Naive thymus-derived CD4-positive, alpha-beta T cell (primary cell): ENCODE results near the gene EID2B. TPM values are rescaled to one million over a fixed set of nuclear protein-coding genes. Genes with fewer than 3 reads are reported as not detected.

Source experiments
- ATAC-seq: fragments of 150-1000 bp; cut with Tn5 transposase; 2 replicates; pipeline ENCODE4 v1.10.0; 2021; ENCODE audit warnings: mild to moderate bottlenecking, moderate library complexity
- CTCF ChIA-PET: fragments of 350-600 bp; sonication (Branson Sonifier 250); formaldehyde crosslinking; loops from one replicate; lab custom pipeline; 2021; ENCODE audit warnings: antibody characterized with exemption; lab: Charles Lee
- POLR2A ChIA-PET: fragments of 350-600 bp; sonication (Branson Sonifier 250); formaldehyde crosslinking; loops from one replicate; lab custom pipeline; 2021; ENCODE audit warnings: antibody characterized with exemption, inconsistent platforms; lab: Charles Lee
- DNase-seq, 9 donors: peaks; one replicate each; pipeline versions ENCODE4 v3.0.0 to v3.0.0-alpha.2; 2020 to 2022; ENCODE audit warnings: mixed read lengths in 1 of 9
- H3K27ac ChIP-seq: one replicate; pipeline ENCODE4 v1.7.0; 2013; ENCODE audit warnings: mild to moderate bottlenecking, low read depth, low read length, moderate library complexity
- H3K27me3 ChIP-seq, 2 donors: one replicate each; pipeline ENCODE4 v1.7.0; 2013; ENCODE audit warnings: low read length in 2 of 2, mild to moderate bottlenecking in 2 of 2, moderate library complexity in 2 of 2; ENCODE audit not compliant: control insufficient read depth in 2 of 2, insufficient read depth in 2 of 2
- H3K36me3 ChIP-seq, 3 experiments: 1 replicate in 2 of 3; 2 replicates in 1 of 3; pipeline ENCODE4 v1.7.0; 2013; ENCODE audit warnings: low read length in 3 of 3, mild to moderate bottlenecking in 3 of 3, moderate library complexity in 1 of 3; ENCODE audit not compliant: insufficient read depth in 3 of 3, control insufficient read depth in 2 of 3
- H3K4me1 ChIP-seq, 2 donors: one replicate each; pipeline ENCODE4 v1.7.0; 2013; ENCODE audit warnings: low read length in 2 of 2, mild to moderate bottlenecking in 2 of 2, moderate library complexity in 1 of 2; ENCODE audit not compliant: control insufficient read depth in 2 of 2, insufficient read depth in 2 of 2
- H3K4me3 ChIP-seq: 2 replicates; pipeline ENCODE4 v1.7.0; 2013; ENCODE audit warnings: mild to moderate bottlenecking, low read length
- H3K9me3 ChIP-seq, 3 experiments: 1 replicate in 2 of 3; 2 replicates in 1 of 3; pipeline ENCODE4 v1.7.0; 2013; ENCODE audit warnings: low read length in 3 of 3; ENCODE audit not compliant: control insufficient read depth in 2 of 3
- H3K27ac Mint-ChIP-seq, 9 donors: one replicate each; pipeline ENCODE4 v1.8.0; 2020 to 2022; ENCODE audit warnings: mixed read lengths in 9 of 9, mild to moderate bottlenecking in 8 of 9, moderate library complexity in 5 of 9, inconsistent platforms in 2 of 9
- H3K27me3 Mint-ChIP-seq, 5 donors: one replicate each; pipeline ENCODE4 v1.8.0; 2021 to 2022; ENCODE audit warnings: mixed read lengths in 5 of 5, mild to moderate bottlenecking in 1 of 5
- H3K36me3 Mint-ChIP-seq, 5 donors: one replicate each; pipeline ENCODE4 v1.8.0; 2020 to 2022; ENCODE audit warnings: mixed read lengths in 5 of 5, mild to moderate bottlenecking in 3 of 5, inconsistent platforms in 1 of 5
- H3K4me1 Mint-ChIP-seq, 7 donors: one replicate each; pipeline ENCODE4 v1.8.0; 2020 to 2022; ENCODE audit warnings: mixed read lengths in 7 of 7, mild to moderate bottlenecking in 3 of 7, inconsistent platforms in 1 of 7
- H3K4me3 Mint-ChIP-seq, 10 donors: one replicate each; pipeline ENCODE4 v1.8.0; 2020 to 2022; ENCODE audit warnings: mild to moderate bottlenecking in 10 of 10, mixed read lengths in 10 of 10, moderate library complexity in 6 of 10, inconsistent platforms in 2 of 10
- H3K9me3 Mint-ChIP-seq, 11 donors: one replicate each; pipeline ENCODE4 v1.8.0; 2020 to 2022; ENCODE audit warnings: mixed read lengths in 11 of 11, mild to moderate bottlenecking in 4 of 11, inconsistent platforms in 1 of 11, moderate library complexity in 1 of 11
- intact Hi-C, 2 donors: fragments of 100-400 bp; cut with micrococcal nuclease; formaldehyde crosslinking; loops; one replicate each; pipeline ENCODE4 v1.15.1; 2023
- polyA plus RNA-seq, 2 donors: library from polyadenylated mRNA; unstranded; fragments of 300-500 nt; fragmentation: Illumina TruSeq; gene quantifications; one replicate each; pipeline ENCODE4 v1.2.3, GENCODE V29; 2021
- total RNA-seq, 6 experiments: library from RNA in 5 of 6; stranded (reverse) in 5 of 6; gene quantifications; 1 replicate in 5 of 6; 2 replicates in 1 of 6; pipeline ENCODE4 v1.2.3 and lab custom pipeline; 2021 to 2026

Gene EID2B
- total and polyA plus RNA-seq, 7 experiments from 2014 or later = 4.4 to 8.5 (median 6.3) TPM

DNA sequence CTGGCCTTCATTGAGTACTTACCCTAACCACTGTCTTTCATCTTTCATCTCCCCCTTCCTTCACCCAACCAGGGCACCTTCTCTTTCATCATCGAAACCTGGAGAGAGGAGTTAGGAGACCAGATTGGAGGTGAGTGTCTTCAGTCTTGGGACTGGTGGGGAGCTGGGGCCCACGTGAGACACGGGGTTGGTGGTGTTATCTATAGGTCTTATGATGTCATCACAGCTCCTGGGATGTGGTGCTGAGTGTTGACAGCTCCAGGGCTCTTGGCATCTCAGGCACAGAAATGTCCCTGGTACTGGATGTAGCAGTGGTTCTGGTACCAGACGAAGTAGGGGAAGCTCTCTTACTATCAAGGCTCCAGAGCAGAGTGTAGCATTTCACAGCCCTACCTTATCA lies 32.1 kb downstream of the EID2B start:
- H3K36me3 Mint-ChIP-seq = peaks cover 0 to 5% (median 0%) of the 10 kb centered on the region in 5 donors
- H3K4me3 Mint-ChIP-seq = peak overlapping the region in 3 of 10 donors; percentile 12 to 53 (median 29)
- Histone ChIP-seq H3K27ac (no peak overlapping the region), H3K4me1 (peaks cover 6 to 20% of the 10 kb centered on the region in 2 donors), H3K36me3 (no peaks in the 10 kb centered on the region), H3K27me3 (peaks cover 12% of the 10 kb centered on the region in 2 donors), H3K4me3 (no peak overlapping the region), H3K9me3 (no peaks in the 10 kb centered on the region)
- CTCF ChIA-PET = interaction anchor here (0.6 to 0.7 kb wide), 2 partner anchors 187 to 470 kb away, joined by 3 read pairs; no protein-coding TSS in a partner anchor
- intact Hi-C loops = no loop called here
- ATAC-seq (no peak), DNase-seq (no peak)
- peaks cover 0 to 5% (median 0%) of the 10 kb centered on the region in 11 donors for H3K9me3 Mint-ChIP-seq
- no peak overlapping the region for H3K27ac Mint-ChIP-seq
- POLR2A ChIA-PET = interaction anchor here (0.7 kb wide), 1 partner anchor 65 kb away, joined by 5 read pairs; the partner anchor contains the start of gene RPS16
- H3K27me3 Mint-ChIP-seq = peaks cover 49 to 75% (median 57%) of the 10 kb centered on the region in 5 donors
- H3K4me1 Mint-ChIP-seq = peaks cover 15 to 29% (median 24%) of the 10 kb centered on the region in 7 donors

DNA sequence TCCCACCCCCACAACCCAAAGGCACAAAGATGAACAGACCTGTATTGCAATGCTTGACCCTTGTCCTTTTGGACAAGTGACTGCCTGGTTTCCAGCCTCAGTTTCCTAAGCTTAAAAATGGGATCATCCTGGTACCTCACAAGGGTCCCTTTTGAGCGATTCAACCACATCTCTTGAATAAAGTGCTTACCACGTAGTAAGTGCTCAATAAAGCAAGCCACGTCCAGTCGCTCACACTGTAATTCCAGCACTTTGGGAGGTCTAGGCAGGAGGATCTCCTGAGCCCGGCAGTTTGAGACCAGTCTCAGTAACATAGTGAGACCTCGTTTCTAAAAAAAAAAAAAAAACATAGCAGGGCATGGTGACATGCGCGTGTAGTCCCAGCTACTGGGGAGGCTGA lies 32.7 kb downstream of the EID2B start:
- Mint-ChIP-seq H3K27me3 (peaks cover 47 to 77% (median 51%) of the 10 kb centered on the region in 5 donors), H3K36me3 (peaks cover 0 to 5% (median 0%) of the 10 kb centered on the region in 5 donors), H3K4me1 (peaks cover 15 to 28% (median 24%) of the 10 kb centered on the region in 7 donors), H3K27ac (peak overlapping the region in 1 of 9 donors; percentile 26), H3K4me3 (peak overlapping the region; percentile 7 to 74 (median 64)), H3K9me3 (peaks cover 0 to 5% (median 0%) of the 10 kb centered on the region in 11 donors)
- ATAC-seq (no peak), DNase-seq (no peak)
- CTCF ChIA-PET = interaction anchor here (0.7 kb wide), 2 partner anchors 67 to 80 kb away, joined by 3 read pairs; no protein-coding TSS in a partner anchor
- no peak overlapping the region for H3K27ac ChIP-seq
- H3K9me3 ChIP-seq = no peaks in the 10 kb centered on the region
- no peaks in the 10 kb centered on the region for H3K36me3 ChIP-seq
- intact Hi-C loops = loop anchor here (2.0 kb wide), 2 partner anchors 19 to 41 kb away; partner anchors contain the start of genes EID2 (in 1 of the 2) and TIMM50 (in 1 of the 2)
- H3K27me3 ChIP-seq = peaks cover 12% of the 10 kb centered on the region in 2 donors
- H3K4me3 ChIP-seq = no peak overlapping the region
- H3K4me1 ChIP-seq = peaks cover 6 to 20% of the 10 kb centered on the region in 2 donors
- POLR2A ChIA-PET = interaction anchor here (0.7 kb wide), 1 partner anchor 66 kb away, joined by 3 read pairs; no protein-coding TSS in a partner anchor

DNA sequence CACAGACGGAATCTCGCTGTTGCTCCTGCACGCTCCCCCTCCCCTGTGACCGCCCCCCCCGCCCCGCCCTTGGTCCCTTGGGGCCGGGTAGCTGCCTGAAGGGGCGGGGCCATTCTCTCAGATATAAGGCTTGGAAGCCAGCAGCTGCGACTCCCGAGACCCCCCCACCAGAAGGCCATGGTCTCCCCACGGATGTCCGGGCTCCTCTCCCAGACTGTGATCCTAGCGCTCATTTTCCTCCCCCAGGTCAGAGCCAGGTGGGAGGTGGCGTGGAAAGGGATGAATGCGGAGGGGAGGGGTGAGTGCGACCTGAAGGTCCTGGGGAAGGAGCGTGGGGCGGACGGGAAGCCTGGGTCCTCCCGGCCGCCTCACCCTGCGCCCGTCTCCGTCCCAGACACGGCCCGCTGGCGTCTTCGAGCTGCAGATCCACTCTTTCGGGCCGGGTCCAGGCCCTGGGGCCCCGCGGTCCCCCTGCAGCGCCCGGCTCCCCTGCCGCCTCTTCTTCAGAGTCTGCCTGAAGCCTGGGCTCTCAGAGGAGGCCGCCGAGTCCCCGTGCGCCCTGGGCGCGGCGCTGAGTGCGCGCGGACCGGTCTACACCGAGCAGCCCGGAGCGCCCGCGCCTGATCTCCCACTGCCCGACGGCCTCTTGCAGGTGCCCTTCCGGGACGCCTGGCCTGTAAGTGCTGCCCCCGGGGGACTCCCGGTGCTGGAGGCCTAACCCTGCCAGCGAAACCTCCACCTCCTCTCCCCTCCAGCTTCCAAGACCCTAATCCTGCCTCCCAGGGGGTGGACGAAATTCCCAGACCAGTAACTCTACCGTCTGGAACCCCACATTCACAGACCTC lies 33.6 kb downstream of the EID2B start, which contains the start of gene DLL3:
DLL3 (plus strand) TSS at position 150 of the 845 bp plus-strand sequence; CDS start at position 178, 28 bp downstream.
- no peaks in the 10 kb centered on the region for H3K36me3 ChIP-seq
- peaks cover 6 to 20% of the 10 kb centered on the region in 2 donors for H3K4me1 ChIP-seq
- H3K27me3 ChIP-seq = peaks cover 12% of the 10 kb centered on the region in 2 donors
- ChIA-PET POLR2A (interaction anchor here (0.6 to 0.7 kb wide), 2 partner anchors 45 to 65 kb away, joined by 3 to 5 read pairs; no protein-coding TSS in a partner anchor), CTCF (interaction anchor here (0.7 to 2.4 kb wide), 4 partner anchors 68 to 175 kb away, joined by 3 to 14 read pairs (median 4); no protein-coding TSS in a partner anchor)
- Mint-ChIP-seq H3K27me3 (peaks cover 39 to 68% (median 42%) of the 10 kb centered on the region in 5 donors), H3K4me1 (peaks cover 15 to 28% (median 24%) of the 10 kb centered on the region in 7 donors), H3K9me3 (peaks cover 0 to 3% (median 0%) of the 10 kb centered on the region in 11 donors), H3K4me3 (peak within 1 kb of the TSS; percentile 54 to 79 (median 72)), H3K36me3 (peaks cover 0 to 5% (median 0%) of the 10 kb centered on the region in 5 donors), H3K27ac (peak within 1 kb of the TSS in 4 of 9 donors; percentile 1 to 67 (median 20))
- peak within 1 kb of the TSS; percentile 15 for H3K4me3 ChIP-seq
- intact Hi-C loops = loop anchor here (1.0 to 2.0 kb wide), 4 partner anchors 18 to 173 kb away; partner anchors contain the start of genes EID2 (in 1 of the 2) and TIMM50 (in 1 of the 2)
- ATAC-seq (no peak), DNase-seq (peak in 1 of 9 donors; percentile 24)
- H3K9me3 ChIP-seq = no peaks in the 10 kb centered on the region
- H3K27ac ChIP-seq = no peak within 1 kb of the TSS

DNA sequence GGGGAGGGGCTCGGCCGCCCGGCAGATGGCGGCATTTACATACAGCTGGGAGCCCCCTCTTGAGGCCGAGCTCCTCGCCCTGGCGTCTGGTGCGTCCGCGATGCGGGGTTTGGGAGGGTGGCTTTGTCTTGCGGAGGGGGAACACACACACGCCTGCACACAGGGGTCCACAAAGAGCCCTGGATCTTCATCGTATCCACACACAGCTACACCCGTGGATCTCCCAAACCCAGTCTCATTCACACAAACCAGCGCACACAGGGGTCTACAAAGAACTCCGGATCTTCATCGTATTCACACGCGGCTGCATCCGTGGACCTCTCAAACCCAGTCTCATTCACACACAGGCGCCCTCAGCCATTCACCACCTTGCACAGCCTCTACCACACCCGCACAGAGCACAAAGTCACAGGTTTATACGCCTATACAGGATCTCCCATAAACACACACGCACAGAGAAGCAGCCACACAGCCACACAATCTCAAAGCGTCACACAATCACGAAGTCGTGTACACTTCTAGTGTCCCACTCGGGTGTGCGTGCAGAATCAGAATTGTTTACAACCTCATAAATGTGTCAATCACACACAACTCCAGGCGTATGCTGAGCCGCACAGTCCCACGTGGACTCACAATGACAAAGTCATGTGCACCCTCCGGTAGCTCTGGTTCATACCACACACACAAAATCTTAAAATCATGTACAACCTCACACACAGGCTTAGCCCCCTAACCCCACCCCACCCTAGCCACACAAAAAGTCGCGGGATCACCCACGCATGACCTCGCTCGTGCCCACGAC lies 34.5 kb downstream of the EID2B start:
- Mint-ChIP-seq H3K4me1 (peaks cover 15 to 22% (median 17%) of the 10 kb centered on the region in 7 donors), H3K36me3 (peaks cover 0 to 5% (median 0%) of the 10 kb centered on the region in 5 donors), H3K27me3 (peaks cover 34 to 60% (median 39%) of the 10 kb centered on the region in 5 donors), H3K27ac (peak overlapping the region in 3 of 9 donors; percentile 1 to 67 (median 14)), H3K4me3 (peak overlapping the region; percentile 44 to 79 (median 72)), H3K9me3 (peaks cover 0 to 2% (median 0%) of the 10 kb centered on the region in 11 donors)
- peak in 2 of 9 donors; percentile 20 to 22 for DNase-seq
- intact Hi-C loops = loop anchor here (1.0 to 2.0 kb wide), 5 partner anchors 17 to 174 kb away; partner anchors contain the start of genes EID2 (in 1 of the 2), EID2B (in 1 of the 2) and TIMM50 (in 1 of the 2)
- Histone ChIP-seq H3K4me3 (peak overlapping the region; percentile 15), H3K36me3 (no peaks in the 10 kb centered on the region), H3K27me3 (peaks cover 12% of the 10 kb centered on the region in 2 donors), H3K4me1 (peaks cover 6 to 20% of the 10 kb centered on the region in 2 donors), H3K27ac (no peak overlapping the region), H3K9me3 (no peaks in the 10 kb centered on the region)
- POLR2A ChIA-PET = interaction anchor here (0.6 to 1.7 kb wide), 2 partner anchors 35 to 128 kb away, joined by 3 to 7 read pairs; partner anchors contain the start of gene EID2B
- CTCF ChIA-PET = interaction anchor here (0.7 to 2.4 kb wide), 5 partner anchors 14 to 176 kb away, joined by 3 to 14 read pairs (median 3); no protein-coding TSS in a partner anchor
- peak; percentile 32 for ATAC-seq

DNA sequence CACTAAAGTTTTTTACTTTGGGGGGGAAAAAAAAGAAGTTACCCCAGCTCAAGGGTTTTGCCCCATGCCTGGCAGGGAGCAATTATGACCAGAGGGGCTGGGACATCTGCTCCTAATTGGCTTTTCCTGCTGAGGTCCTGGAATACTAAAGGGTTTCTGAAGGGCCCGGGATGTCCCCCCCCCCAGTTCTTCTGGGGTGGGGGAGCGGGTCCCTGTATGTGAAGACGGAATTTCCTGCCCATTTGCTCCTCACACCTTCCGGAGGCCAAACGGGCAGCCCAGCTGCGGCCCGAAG lies 35.0 kb downstream of the EID2B start:
- intact Hi-C loops = loop anchor here in 1 of 2 donors (1.0 kb wide), 1 partner anchor 35 kb away; the partner anchor contains the start of gene EID2B
- Histone ChIP-seq H3K27me3 (peaks cover 12% of the 10 kb centered on the region in 2 donors), H3K4me1 (peaks cover 6 to 20% of the 10 kb centered on the region in 2 donors), H3K9me3 (no peaks in the 10 kb centered on the region), H3K27ac (no peak overlapping the region), H3K36me3 (no peaks in the 10 kb centered on the region), H3K4me3 (no peak overlapping the region)
- Mint-ChIP-seq H3K27ac (no peak overlapping the region), H3K4me3 (peak overlapping the region in 3 of 10 donors; percentile 74 to 79 (median 74)), H3K4me1 (peaks cover 13 to 20% (median 16%) of the 10 kb centered on the region in 7 donors), H3K27me3 (peaks cover 32 to 59% (median 37%) of the 10 kb centered on the region in 5 donors), H3K36me3 (peaks cover 0 to 5% (median 0%) of the 10 kb centered on the region in 5 donors), H3K9me3 (peaks cover 0 to 2% (median 0%) of the 10 kb centered on the region in 11 donors)
- ATAC-seq = no peak
- no peak for DNase-seq
- ChIA-PET CTCF (interaction anchor here (0.7 to 2.4 kb wide), 5 partner anchors 15 to 177 kb away, joined by 3 to 14 read pairs (median 3); no protein-coding TSS in a partner anchor), POLR2A (interaction anchor here (1.7 kb wide), 1 partner anchor 35 kb away, joined by 7 read pairs; the partner anchor contains the start of gene EID2B)
